SHP77 treated with DMSO at 0.1 percent for 48 hours (cell line): Measurements from ENCODE around the gene SLC41A1.

Experiments
- DNase-seq: peaks from one replicate; lab custom pipeline; 2025; lab: John Stamatoyannopoulos, UW

The SLC41A1 gene

GRCh38 chr1:205754857-205755256 lies 58.1 kb downstream of the SLC41A1 start:
- DNase-seq = no peak

- no peak for DNase-seq
Measured at GRCh38 chr1:205751036-205751651, 61.9 kb downstream of the SLC41A1 start.

GRCh38 chr1:205750138-205751035 lies 62.6 kb downstream of the SLC41A1 start, which contains the start of gene NUCKS1:
Gene NUCKS1 (minus strand): TSS chr1:205750182. CDS start chr1:205749973, 209 bp downstream.
- DNase-seq = peak; percentile 95

- peak; percentile 54 for DNase-seq
Measured at GRCh38 chr1:205749234-205750137, 63.5 kb downstream of the SLC41A1 start.

- peak; percentile 58 for DNase-seq
Measured at GRCh38 chr1:205748403-205749233, 64.4 kb downstream of the SLC41A1 start.

- DNase-seq = no peak
Measured at GRCh38 chr1:205746757-205747412, 66.1 kb downstream of the SLC41A1 start.

GRCh38 chr1:205744403-205744802 lies 68.6 kb downstream of the SLC41A1 start:
- no peak for DNase-seq

- DNase-seq = no peak
Measured at GRCh38 chr1:205743977-205744376, 69.0 kb downstream of the SLC41A1 start.

- DNase-seq = no peak
Measured at GRCh38 chr1:205741681-205742080, 71.3 kb downstream of the SLC41A1 start.

GRCh38 chr1:205739348-205740160 lies 73.4 kb downstream of the SLC41A1 start:
- no peak for DNase-seq
